Measurements from ENCODE around the gene NKTR.

DNA sequence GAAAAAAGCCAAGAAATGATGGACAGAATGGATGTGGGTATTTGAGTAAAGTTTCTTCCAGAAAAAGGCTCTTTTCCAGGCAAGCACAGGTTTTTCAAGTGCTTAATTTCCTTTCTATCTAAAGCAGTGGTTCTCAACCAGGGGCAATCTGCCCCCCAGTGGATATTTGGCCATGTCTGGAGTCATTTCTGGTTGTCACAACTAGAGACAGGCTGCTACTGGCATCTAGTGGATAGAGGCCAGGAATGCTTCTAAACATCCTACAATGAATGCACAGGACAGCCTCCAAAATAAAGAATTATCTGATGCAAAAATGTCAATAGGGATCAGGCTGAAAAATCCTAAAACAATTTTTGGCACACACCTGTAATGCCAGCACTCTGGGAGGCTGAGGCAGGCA lies 42.6 kb upstream of the NKTR start:
- TF ChIP-seq NFIC (IDR thresholded peaks at IDR 0.05; ENCODE audit: borderline replicate concordance) (no peak), FOXM1 (IDR thresholded peaks at IDR 0.05; ENCODE audit: low read depth) (no peak), POLR2AphosphoS5 (IDR thresholded peaks at IDR 0.05; ENCODE audit: low read depth, low read length) (no peak), MEF2A (IDR thresholded peaks at IDR 0.05; ENCODE audit: borderline replicate concordance, low read depth) (no peak), EP300 (IDR thresholded peaks at IDR 0.05; ENCODE audit: borderline replicate concordance in 1 of 2, low read depth in 1 of 2, low read length in 1 of 2) (no peak), YY1 (IDR thresholded peaks at IDR 0.05; ENCODE audit: low read depth) (no peak), JUND (IDR thresholded peaks at IDR 0.05) (no peak), SIN3A (IDR thresholded peaks at IDR 0.05; ENCODE audit: borderline replicate concordance, low read depth, low read length) (no peak), NRF1 (IDR thresholded peaks at IDR 0.05; ENCODE audit: low read depth, low read length) (no peak), TAF1 (IDR thresholded peaks at IDR 0.05; ENCODE audit: borderline replicate concordance, low read depth, low read length) (no peak)
- TF ChIP-seq, protein P1, sequence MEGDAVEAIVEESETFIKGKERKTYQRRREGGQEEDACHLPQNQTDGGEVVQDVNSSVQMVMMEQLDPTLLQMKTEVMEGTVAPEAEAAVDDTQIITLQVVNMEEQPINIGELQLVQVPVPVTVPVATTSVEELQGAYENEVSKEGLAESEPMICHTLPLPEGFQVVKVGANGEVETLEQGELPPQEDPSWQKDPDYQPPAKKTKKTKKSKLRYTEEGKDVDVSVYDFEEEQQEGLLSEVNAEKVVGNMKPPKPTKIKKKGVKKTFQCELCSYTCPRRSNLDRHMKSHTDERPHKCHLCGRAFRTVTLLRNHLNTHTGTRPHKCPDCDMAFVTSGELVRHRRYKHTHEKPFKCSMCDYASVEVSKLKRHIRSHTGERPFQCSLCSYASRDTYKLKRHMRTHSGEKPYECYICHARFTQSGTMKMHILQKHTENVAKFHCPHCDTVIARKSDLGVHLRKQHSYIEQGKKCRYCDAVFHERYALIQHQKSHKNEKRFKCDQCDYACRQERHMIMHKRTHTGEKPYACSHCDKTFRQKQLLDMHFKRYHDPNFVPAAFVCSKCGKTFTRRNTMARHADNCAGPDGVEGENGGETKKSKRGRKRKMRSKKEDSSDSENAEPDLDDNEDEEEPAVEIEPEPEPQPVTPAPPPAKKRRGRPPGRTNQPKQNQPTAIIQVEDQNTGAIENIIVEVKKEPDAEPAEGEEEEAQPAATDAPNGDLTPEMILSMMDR (IDR thresholded peaks at IDR 0.05), result no peak
- TF ChIP-seq, protein P2, sequence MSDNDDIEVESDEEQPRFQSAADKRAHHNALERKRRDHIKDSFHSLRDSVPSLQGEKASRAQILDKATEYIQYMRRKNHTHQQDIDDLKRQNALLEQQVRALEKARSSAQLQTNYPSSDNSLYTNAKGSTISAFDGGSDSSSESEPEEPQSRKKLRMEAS (IDR thresholded peaks at IDR 0.05; ENCODE audit: low read depth), result no peak
